Measurements from ENCODE around the gene PICK1. TPM values are rescaled to one million over a fixed set of nuclear protein-coding genes. Genes with fewer than 3 reads are reported as not detected.

The PICK1 gene
- total and polyA plus RNA-seq, 2 of the 8 experiments (the other 6 are each of a cell fraction or from before 2014, with no cell fraction given): 20.4 to 22.9 TPM

GRCh38 chr22:38120359-38121110, 63.3 kb downstream of the PICK1 start:
- ChIA-PET POLR2A (ENCODE audit: partially characterized antibody) (no interaction called here), CTCF (ENCODE audit: partially characterized antibody) (interaction anchor here (0.6 to 8.4 kb wide), 6 partner anchors 7 to 311 kb away, joined by 3 to 93 read pairs (median 20); partner anchors contain the start of gene BAIAP2L2)
- H2AFZ ChIP-seq (ENCODE audit: low read length): no peak overlapping the region
- H3K36me3 ChIP-seq (ENCODE audit: control insufficient read depth in 2 of 4, insufficient read depth in 4 of 4, low read length in 3 of 4): no peaks in the 10 kb centered on the region
- H3K79me1 ChIP-seq (ENCODE audit: low read depth, low read length): no peaks in the 10 kb centered on the region; the same call in 1 of the 2 replicates
- H2BK120ac ChIP-seq (replicated peaks; ENCODE audit: low read depth, low read length): no peak overlapping the region
- no peak for DNase-seq (ENCODE audit: low read depth in 1 of 2, low spot score in 2 of 2)
- no peak overlapping the region; the same call in 1 of the 2 replicates for H4K8ac ChIP-seq (ENCODE audit: extremely low read depth, insufficient read depth, low read length)
- H3K27ac ChIP-seq (ENCODE audit: low read depth, low read length): no peak overlapping the region
- no peaks in the 10 kb centered on the region for H3K79me2 ChIP-seq (ENCODE audit: control insufficient read depth in 1 of 2, insufficient read depth in 2 of 2, low read length in 2 of 2)
- H3K23me2 ChIP-seq (ENCODE audit: low read depth, low read length): no peaks in the 10 kb centered on the region
- H4K91ac ChIP-seq (replicated peaks; ENCODE audit: insufficient read length, low read length): no peak overlapping the region
- no peaks in the 10 kb centered on the region for H3K27me3 ChIP-seq (replicated peaks in 1 of 4; ENCODE audit: control insufficient read depth in 3 of 4, extremely low read depth in 1 of 4, insufficient read depth in 3 of 4, low read length in 3 of 4)
- no peak overlapping the region for H3K4ac ChIP-seq (replicated peaks; ENCODE audit: insufficient read length, low read depth, low read length)
- H2AK5ac ChIP-seq (ENCODE audit: low read depth, low read length): no peak overlapping the region
- H4K5ac ChIP-seq (ENCODE audit: insufficient read length, low read depth, low read length): no peak overlapping the region
- H2BK15ac ChIP-seq (ENCODE audit: low read length): no peak overlapping the region; the same call in 1 of the 2 replicates
- no peak overlapping the region for H3K18ac ChIP-seq (ENCODE audit: extremely low read depth, low read length)
- H2BK20ac ChIP-seq (ENCODE audit: low read length): no peak overlapping the region
- no peak overlapping the region for H3K4me2 ChIP-seq (ENCODE audit: insufficient read depth in 1 of 2, low read depth in 2 of 2, low read length in 2 of 2)
- H3K14ac ChIP-seq (ENCODE audit: insufficient read length): no peak overlapping the region
- H3K4me3 ChIP-seq (ENCODE audit: extremely low read depth in 1 of 4, insufficient read depth in 2 of 4, low read depth in 3 of 4, low read length in 4 of 4): no peak overlapping the region
- peaks cover 0 to 3% of the 10 kb centered on the region in 2 experiments for H4K20me1 ChIP-seq (replicated peaks in 1 of 2; ENCODE audit: control insufficient read depth in 1 of 2, insufficient read depth in 2 of 2, low read length in 2 of 2)
- no peak overlapping the region for H3K9ac ChIP-seq (replicated peaks in 1 of 4; ENCODE audit: extremely low read depth in 1 of 4, low read depth in 3 of 4, low read length in 3 of 4)
- TF ChIP-seq SP2 (IDR thresholded peaks at IDR 0.05; ENCODE audit: low read length): no peak
- TF ChIP-seq CHD1 (IDR thresholded peaks at IDR 0.05; ENCODE audit: low read depth, low read length): no peak
- no peak for TF ChIP-seq TCF12 (IDR thresholded peaks at IDR 0.05; ENCODE audit: low read depth, low read length)
- TF ChIP-seq EZH2 (IDR thresholded peaks at IDR 0.05; ENCODE audit: low read depth, low read length, severe bottlenecking): no peak
- no peak for TF ChIP-seq SIX5 (IDR thresholded peaks at IDR 0.05; ENCODE audit: low read depth, low read length)
- no peak for TF ChIP-seq CBX8 (IDR thresholded peaks at IDR 0.05; ENCODE audit: borderline replicate concordance, low read depth, low read length)
- TF ChIP-seq CHD2 (IDR thresholded peaks at IDR 0.05; ENCODE audit: low read length): no peak
- no peak for TF ChIP-seq BRCA1 (IDR thresholded peaks at IDR 0.05; ENCODE audit: low read depth, low read length)
- TF ChIP-seq ATF2 (IDR thresholded peaks at IDR 0.05; ENCODE audit: low read length): no peak
- no peak for TF ChIP-seq HDAC6 (IDR thresholded peaks at IDR 0.05; ENCODE audit: low read depth, low read length)
- H3K4me1 ChIP-seq (replicated peaks in 1 of 4; ENCODE audit: control insufficient read depth in 3 of 4, insufficient read depth in 4 of 4, low read length in 3 of 4): peaks cover 0 to 3% (median 0%) of the 10 kb centered on the region in 4 experiments; a peak in 4 of 7 replicates
- 87% methylated on average over 26 of the region's 28 CpGs; no CpG with 5 or more reads in 1 of the 2 experiments for WGBS, 2 experiments (ENCODE audit: extremely low coverage in 1 of 2, insufficient coverage in 1 of 2, insufficient read length in 1 of 2, insufficient replicate concordance in 2 of 2, low coverage in 1 of 2, low lambda C conversion rate in 2 of 2, missing lambda C conversion rate in 1 of 2)
- H3K9me3 ChIP-seq (ENCODE audit: insufficient read depth in 2 of 2, low read depth in 1 of 2, low read length in 1 of 2): no peaks in the 10 kb centered on the region
- FAIRE-seq: no peak
- no peak overlapping the region for H3K56ac ChIP-seq (replicated peaks; ENCODE audit: insufficient read length, low read depth, low read length)
- H2BK12ac ChIP-seq (ENCODE audit: low read depth, low read length): no peak overlapping the region
- H2BK5ac ChIP-seq (ENCODE audit: low read depth, low read length): no peak overlapping the region
- H3K23ac ChIP-seq (ENCODE audit: insufficient read length): no peak overlapping the region
